Fibroblast of mammary gland (primary cell): ENCODE measurements around the gene SCUBE1.
A peak's percentile ranks its signal among the peaks of the same experiment; 100 is the strongest.

ENCODE experiments used
- DNase-seq: peaks from one replicate; pipeline ENCODE4 v3.0.0-alpha.2; 2010; ENCODE audit warnings: low read depth
- H3K4me3 ChIP-seq: 2 replicates; pipeline ENCODE4 v1.5.1; 2011; ENCODE audit warnings: low read depth, mild to moderate bottlenecking, low read length, moderate library complexity; ENCODE audit not compliant: control insufficient read depth
- CTCF ChIP-seq: conservative IDR thresholded peaks from 2 replicates; pipeline ENCODE4 v1.5.1; 2011; ENCODE audit warnings: low read depth, low read length, inconsistent platforms; ENCODE audit not compliant: control insufficient read depth, insufficient read depth

Gene SCUBE1

DNA sequence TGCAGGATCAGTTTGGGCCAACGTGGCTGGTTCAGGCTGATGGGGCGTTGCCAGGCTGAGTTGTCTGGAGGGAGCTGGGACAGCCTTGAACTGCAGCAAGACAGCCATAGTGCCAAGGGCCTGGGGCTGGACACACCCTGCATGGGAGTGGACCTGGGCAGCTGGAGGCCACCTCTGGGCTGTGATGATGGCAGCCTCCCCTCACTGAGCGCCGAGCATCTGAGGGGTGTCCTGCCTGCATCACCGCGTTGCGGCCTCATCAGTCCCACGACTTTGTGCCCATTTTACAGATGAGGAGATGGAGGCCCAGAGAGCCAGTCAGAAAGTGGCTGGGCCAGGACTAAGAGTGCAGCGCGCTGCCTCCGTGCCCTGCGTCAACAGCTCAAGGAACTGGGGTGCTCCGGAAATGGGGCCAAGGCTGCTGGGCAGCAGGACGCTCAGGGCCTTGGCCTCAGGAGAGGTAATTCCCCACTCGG, 192.4 kb downstream of the SCUBE1 start:
- TF ChIP-seq CTCF: no peak
- peak overlapping the region; percentile 79 for H3K4me3 ChIP-seq
- no peak for DNase-seq

DNA sequence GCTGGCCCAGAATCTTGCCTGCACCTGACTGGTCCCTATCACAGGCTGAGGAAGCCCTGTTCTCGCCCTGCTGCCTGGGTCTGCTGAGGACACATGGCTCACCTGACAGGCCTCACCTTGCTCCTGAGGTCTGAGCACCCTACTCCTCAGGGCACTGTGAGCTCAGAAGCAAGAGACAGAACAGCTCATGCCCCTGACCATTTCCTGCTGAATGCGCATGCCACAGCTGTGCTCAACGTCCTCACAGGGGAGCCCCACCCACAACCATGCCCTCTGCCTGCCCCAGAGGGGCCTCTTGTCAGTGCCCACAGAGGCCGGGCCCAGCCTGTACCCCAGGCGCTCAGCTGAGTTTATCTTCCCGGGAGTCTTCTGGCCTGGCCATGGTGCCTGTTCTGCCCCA, 194.6 kb downstream of the SCUBE1 start:
- no peak for TF ChIP-seq CTCF
- no peak overlapping the region for H3K4me3 ChIP-seq
- no peak for DNase-seq

- TF ChIP-seq CTCF: no peak
- no peak for DNase-seq
- H3K4me3 ChIP-seq: no peak overlapping the region
Observed at GRCh38 chr22:43147821-43148220, 195.4 kb downstream of the SCUBE1 start.
